ENCODE measurements around the gene LIMS1.
A peak's percentile ranks its signal among the peaks of the same experiment; 100 is the strongest.
"Not testable (repeated sequence)": the region's sequence is repeated elsewhere in the genome, so short reads cannot be mapped to it uniquely, and the experiment has no call there.

Gene LIMS1

GRCh38 chr2:108553209-108553919, 19.1 kb downstream of the LIMS1 start:
- DNase-seq, result peak; percentile 37

DNA sequence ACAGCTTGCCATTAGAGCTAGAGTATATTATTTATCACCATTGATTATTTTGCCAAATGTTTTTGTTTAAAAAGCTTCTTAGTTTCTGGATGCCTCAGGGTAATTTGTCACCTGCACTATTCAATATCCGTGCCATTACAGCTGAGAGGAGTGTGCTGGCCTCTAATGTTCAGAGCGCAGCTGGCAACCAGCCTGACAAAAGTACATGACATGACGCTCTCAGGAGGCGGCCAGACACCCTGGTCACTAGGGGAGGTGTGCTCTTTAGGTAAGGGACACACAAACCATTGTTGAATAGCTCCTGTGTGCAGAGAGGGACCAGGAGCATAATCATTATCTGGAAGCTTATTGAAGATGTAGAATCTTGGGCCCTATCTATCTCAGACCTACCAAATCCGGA, 20.3 kb downstream of the LIMS1 start:
- DNase-seq, result no peak

GRCh38 chr2:108555572-108555971, 21.3 kb downstream of the LIMS1 start:
- DNase-seq, result no peak

DNA sequence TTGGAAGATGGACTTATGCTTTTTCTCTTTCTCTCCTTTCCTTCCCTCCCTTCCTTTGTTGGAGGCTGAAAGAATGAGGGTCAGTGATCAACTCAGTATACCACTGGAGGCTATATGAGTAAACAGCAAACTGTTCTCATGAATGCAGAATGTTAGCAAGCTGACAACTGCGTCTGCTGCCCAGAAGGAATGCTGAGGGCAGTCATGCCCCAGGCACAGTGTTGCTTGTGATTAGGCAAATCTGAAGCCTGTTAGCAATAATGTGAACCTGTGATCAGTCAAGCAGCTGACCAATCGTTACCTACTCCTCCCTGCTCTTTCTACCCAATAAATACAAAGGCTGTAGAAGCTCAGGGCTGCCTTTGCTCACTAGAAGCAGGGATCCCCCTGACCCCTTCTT, 22.3 kb downstream of the LIMS1 start:
- DNase-seq, result not testable (repeated sequence)

DNA sequence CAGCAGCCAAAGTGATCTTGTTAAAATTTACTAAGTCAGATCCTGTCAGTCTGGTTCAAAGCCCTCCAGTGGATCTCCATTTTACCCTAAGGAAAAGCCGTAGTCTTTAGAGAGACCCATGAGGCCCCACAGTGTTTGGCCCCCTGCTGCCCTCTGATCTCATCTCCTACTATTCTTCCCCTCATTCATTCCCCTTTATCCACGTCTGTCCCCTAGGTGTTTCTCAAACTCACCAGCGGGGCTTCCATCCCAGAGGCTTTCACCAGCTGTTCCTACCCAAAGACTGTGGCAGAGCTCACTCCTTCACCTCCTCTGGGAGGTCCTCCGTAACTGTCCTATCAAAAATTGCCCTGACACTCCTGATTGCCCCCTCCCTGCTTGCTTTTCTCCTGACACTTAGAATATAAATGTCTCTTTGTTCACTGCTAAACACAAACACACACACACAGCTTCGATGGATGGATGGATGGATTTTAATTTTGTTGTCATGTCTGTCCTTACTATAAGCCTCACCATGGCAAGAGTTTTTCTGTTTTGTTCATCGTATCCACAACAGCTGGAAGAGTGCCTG, 26.1 kb downstream of the LIMS1 start:
- DNase-seq, result peak; percentile 32

DNA sequence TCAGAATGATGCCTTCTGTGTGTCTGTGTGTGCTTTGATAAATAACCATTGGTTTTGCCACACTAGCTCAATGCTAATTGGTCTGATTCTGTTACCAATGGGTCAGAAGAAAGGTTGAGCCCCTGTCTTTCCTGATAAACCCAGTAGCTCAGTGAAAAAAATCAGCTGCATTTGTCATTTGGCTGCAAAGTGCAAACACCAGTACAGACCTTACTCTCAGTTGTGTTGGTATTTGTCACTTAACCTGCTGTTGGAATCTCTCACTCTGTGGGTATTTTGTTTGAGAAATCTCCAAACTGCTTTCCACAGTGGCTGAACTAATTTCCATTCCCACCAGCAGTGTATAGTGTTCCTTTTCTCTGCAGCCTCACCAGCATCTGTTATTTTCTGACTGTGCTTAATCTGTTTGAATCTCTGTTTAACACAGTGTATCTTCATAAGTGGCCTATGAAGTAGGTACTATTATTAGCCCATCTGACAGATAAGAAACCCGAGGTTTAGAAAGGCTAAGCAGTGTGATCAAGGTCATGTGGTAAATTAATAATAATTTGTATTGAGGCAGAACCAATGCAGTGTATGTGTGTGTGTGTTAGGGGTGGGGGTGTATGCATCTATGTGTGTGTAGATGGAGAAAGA, 26.7 kb downstream of the LIMS1 start:
- no peak for DNase-seq

GRCh38 chr2:108562274-108562673, 28.0 kb downstream of the LIMS1 start:
- no peak for DNase-seq

DNA sequence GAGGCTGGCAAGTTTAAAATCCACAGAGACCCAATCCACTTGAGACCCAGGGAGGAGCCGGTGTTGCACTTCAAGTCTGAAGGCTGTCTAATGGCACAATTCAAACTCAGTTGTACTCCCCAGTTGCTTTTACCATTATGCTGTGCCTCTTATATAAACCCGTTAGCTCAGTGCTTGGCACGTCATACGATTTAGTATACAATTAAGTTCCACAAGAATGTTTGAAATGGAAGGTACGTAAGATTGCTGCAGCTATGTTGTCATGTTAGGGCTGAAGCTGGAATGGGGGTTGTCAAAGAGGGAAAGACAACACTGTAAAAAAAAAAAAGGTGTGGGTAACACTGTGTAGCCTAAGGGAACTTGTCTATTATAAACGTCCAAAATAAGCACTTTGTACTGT, 30.2 kb downstream of the LIMS1 start:
- DNase-seq, result no peak

GRCh38 chr2:108565778-108566375, 31.6 kb downstream of the LIMS1 start:
- no peak for DNase-seq

GRCh38 chr2:108570416-108570815, 36.1 kb downstream of the LIMS1 start:
- no peak for DNase-seq

DNA sequence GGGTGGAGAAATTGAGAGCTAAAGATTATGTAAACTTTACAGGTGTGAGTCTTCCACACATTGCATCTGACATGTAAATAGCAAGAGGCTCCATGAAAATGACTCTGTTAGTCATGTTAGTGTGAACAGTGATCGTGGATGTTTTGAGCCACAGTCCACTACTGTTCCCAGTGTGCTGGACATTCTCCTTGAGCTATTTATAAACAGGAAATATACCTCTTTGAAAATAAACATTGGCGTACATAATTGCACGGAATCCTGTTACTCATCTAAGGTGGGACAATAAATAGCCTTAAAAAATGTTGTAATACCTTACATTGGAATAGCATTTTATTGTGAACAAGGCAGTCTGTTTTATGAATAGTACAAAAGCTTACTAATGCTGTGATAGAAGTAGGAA, 37.0 kb downstream of the LIMS1 start:
- DNase-seq, result no peak

DNA sequence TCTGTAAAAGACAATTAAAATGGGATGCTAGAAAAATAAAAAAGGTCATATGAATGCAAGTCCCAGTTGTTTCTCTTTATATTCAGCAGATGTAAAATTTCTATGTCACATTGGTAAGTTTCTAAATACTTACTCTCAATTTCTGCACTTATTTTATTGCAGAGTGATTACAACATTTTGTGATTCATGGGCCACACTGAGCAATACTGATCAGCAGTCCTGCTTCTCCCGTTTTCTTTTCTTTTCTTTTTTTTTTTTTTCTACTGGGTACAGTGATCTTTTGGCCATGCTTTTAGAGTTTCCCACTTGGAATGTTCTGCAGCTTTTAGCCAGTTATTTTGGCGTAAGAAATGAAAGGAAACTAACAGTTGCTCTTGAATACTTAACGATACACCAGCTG, 38.8 kb downstream of the LIMS1 start:
- DNase-seq, result no peak

- DNase-seq, result no peak
Observed at GRCh38 chr2:108574332-108574731, 40.1 kb downstream of the LIMS1 start.

DNA sequence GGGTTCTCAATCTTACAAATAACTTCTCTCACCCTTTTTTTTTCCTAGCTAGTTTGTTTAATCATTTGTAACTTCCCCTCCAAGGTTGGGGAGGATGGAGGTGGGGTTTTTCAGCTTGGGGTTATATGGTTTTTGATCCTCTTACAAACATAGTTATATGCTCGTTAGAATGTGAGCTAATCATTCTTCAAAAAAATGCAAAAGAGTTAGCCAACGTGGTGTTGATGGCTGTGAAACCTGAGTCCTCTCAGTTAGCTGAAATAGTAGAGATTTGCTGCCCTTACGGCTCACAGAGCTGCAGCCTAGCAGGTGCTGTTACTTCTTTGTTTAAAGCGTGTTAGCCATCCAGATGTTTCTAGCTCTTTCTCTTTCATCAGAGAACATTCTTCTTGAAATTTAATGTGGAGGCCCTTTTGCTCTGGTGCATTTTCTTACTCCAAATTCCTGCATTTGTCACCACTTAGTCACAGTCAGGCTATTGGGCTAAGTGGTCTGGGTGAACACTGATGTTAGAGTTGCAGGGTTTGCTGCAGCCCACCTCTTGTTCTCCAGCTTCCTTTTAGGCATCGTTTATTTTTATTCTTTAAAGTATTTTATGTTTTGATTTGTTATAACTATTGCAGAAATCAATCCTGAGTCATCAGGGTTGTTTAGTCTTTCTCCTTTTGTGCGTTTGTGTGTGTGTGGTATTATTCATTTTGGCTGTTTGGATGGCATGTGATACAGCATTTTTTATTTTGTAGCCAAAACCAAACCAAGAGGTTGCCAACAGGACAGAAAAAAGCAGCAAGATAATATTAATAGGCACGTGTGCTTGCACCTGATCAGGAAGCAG, 41.1 kb downstream of the LIMS1 start:
- no peak for DNase-seq

DNA sequence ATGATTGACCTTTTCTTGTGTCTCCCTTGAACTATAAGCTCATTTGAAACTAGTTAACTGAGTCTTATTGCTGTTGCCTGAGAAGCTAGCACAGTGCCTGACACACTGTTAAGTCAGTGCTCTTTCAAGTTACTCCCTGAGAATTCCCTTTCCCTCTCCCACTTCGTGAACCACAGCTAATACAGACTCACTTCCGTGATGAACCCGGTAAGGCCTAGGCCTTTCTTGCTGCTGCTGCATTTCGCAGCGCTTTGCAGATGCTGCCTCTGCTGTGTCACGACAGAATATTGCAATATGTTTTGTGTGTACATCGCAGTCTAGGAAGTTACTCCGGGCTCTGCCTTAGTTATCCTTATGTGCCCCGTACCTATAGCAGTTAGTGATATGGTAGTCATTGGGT, 42.8 kb downstream of the LIMS1 start:
- no peak for DNase-seq

- no peak for DNase-seq
Observed at GRCh38 chr2:108579623-108580022, 45.4 kb downstream of the LIMS1 start.

GRCh38 chr2:108580050-108580449, 45.8 kb downstream of the LIMS1 start:
- no peak for DNase-seq

- peak; percentile 85 for DNase-seq
Observed at GRCh38 chr2:108583903-108584520, 49.7 kb downstream of the LIMS1 start.

DNA sequence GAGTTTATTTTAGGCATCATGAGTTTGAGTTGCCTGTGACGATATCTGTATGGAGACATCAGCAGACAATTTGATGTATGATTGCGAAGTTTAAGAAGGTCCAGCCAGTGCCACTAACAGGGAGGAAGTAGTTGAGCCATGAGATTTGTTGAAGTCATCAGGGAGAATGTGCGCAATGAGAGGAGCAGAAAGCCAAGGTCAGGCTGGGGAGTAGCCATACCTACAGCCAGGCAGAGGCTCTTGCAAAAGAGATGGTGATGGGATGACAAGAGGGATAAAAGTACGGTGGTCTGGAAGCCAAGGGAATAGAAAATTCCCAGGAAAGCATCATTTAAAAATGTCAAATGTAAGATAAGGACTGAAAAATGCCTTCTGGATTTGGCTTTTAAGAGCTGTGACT, 51.2 kb downstream of the LIMS1 start:
- no peak for DNase-seq

GRCh38 chr2:108586116-108586515, 51.8 kb downstream of the LIMS1 start:
- no peak for DNase-seq

DNA sequence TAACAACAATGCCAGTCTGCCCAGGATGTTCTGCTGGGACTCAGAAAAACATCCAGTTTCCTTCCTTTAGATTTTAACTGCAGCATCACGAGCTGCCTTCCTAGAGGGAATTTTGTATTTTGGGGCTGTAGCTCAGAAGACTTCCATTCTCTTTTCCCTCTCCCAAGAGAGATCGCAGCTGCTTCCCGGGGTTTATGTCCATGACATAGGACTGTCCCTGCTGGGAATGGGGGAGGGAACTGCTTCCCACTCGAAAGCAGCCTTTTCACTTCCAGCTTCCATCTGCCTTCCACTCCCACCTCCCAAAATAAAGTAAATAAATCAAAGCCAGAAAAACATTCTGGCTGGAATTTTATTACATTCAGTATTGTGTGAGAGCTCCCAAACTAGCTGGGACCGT, 52.4 kb downstream of the LIMS1 start:
- DNase-seq, result no peak

DNA sequence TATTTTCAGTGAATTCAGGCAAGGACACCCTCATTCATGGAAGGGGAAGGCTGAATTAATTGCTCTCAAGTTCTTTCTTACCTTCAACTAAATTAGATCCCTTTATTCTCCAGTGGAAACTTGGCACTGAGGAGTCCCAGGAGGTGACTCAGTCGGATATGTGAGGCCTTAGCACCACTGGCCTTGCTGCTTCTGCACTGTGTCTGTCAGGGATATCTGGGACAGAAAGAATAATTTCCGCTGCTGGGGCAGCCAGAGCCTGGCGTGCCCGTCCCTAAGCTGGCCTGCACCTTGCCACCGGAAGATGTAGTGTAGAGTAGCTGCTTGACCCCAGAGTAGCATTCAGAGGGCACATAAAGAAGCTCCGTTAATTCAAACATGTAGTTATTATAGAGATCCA, 53.4 kb downstream of the LIMS1 start:
- no peak for DNase-seq

Measured in midbrain (tissue), 1 donor.